Measurements from ENCODE around the gene TSPAN17.
"Not testable (repeated sequence)": the region's sequence is repeated elsewhere in the genome, so short reads cannot be mapped to it uniquely, and the experiment has no call there.

The TSPAN17 gene

DNA sequence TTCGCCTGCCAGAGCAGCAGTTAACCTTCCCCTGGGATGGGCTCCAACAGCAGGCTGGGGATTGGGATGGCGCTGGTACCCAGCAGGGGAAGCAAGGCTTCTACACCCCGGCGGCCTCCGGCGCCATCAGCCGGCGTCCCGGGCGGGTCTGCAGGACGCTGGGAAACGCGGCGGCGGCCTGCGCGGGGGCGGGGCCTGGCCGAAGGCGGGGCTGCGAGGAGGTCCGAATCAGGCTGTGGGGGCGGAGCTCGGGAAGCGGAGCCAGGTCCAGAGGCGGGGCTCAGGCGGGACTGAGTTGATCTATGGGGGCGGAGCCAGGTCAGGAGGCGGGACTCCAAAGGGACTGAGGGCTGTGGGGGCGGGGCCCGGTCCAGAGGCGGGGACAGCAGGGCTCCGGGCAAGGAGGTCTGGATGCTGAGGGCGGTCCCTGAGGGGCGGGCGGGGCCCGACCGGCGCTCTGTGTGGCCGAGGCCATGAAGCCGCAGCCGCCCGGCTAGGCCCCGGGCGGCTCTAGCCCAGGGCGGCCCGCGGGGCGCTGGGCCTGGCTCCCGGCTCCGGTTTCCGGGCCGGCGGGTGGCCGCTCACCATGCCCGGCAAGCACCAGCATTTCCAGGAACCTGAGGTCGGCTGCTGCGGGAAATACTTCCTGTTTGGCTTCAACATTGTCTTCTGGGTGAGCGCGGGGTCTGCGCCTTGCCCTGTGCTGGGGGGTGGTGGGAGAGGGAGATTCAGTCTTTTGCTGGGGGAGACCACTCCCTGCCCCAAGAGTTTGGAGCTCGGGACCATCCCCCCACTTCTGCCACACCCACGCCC lies at the start of gene TSPAN17:
TSS of gene TSPAN17 (plus strand) at position 455 of the 813 bp plus-strand sequence. CDS start at position 587, 132 bp downstream.
- peak; percentile 100 for DNase-seq (ENCODE audit: low spot score)

GRCh38 chr5:176599749-176600430 lies 47.4 kb upstream of the TSPAN17 start:
- not testable (repeated sequence) for DNase-seq (ENCODE audit: low spot score)

- no peak for DNase-seq (ENCODE audit: low spot score)
These were observed 45.3 kb upstream of the TSPAN17 start for GRCh38 chr5:176601901-176602482.

DNA sequence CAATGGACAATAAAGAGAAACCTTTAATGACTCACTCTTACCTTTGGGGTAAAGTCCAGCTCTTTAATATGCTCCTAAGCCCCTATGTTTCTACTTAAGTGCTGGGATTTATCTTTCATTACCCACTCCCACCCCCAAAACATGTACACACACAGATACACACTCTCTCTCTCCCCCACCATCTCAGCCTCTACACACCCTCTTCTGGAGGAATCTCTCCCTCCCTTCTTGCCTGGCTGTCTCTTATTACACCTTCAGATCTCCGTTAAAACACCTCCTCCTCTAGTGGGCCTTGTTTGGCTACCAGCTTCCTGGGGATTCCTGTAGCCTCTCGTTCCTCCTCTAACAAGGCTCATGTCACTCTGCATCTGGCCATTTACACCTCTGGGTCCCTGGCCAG lies 44.2 kb upstream of the TSPAN17 start:
- DNase-seq (ENCODE audit: low spot score): no peak

- DNase-seq (ENCODE audit: low spot score): no peak
These were observed 41.3 kb upstream of the TSPAN17 start for GRCh38 chr5:176606032-176606431.

- no peak for DNase-seq (ENCODE audit: low spot score)
These were observed 40.4 kb upstream of the TSPAN17 start for GRCh38 chr5:176606875-176607274.

DNA sequence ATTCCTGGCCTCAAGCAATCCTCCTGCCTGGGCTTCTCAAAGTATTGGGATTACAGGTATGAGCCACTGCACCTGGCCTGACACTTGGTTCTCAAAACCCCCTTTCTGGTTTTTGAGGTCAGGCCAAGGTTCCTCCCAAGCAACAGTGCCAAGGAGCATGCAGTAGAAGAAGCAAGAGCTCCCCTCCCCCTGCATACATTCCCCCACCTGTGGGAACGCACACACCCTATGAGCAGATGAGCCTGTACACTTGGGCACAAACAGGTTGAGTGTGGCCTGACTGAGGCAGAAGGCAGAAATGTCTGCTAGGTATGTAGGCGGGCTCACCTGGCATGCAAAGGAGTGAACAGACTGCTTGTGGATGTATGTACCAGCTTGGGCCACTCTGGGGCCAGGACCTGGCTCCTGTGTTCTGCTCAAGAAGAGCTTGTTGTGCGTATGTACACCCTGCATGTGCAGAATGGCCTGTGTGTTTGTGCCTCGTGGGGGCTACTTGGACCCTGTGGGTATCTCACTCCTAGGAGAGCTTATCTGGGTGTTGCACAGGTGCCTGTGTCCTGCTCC lies 39.1 kb upstream of the TSPAN17 start:
- no peak for DNase-seq (ENCODE audit: low spot score)

GRCh38 chr5:176608937-176609723 lies 38.2 kb upstream of the TSPAN17 start:
- no peak for DNase-seq (ENCODE audit: low spot score)

DNA sequence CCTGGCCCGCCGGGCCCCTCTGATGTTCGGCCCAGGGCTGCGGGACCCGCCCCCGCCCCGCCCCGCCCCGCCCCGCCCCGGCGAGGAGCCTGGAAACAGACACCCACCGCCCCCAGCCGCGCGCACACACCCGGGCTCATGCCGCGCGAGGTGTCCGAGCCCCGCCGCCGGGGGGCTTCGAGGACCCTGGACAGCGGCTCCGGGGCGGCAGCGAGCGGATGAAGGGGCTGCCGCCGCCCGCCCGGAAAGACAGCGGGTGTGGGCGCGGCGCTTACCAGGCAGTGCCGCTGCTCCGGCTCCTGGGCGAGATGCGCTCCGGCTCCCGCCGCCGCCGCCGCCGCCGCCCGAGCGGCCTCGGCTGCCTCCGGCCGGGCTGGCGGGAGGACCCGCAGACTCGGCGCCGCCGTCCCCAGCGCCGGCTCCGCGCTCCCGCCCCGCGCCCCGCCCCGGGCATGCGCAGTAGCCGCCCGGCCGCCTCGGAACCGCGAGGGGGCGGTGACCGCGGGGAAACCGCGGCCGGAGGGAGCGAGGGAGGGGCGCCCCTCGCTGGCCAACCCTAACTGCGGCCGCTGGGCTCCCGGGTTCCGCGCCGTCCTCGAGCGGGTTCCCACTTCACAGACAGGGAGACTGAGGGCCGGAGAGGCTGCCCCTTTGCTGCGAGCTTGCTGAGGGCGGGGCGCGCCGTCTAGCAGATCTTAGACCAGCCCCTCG lies 37.4 kb upstream of the TSPAN17 start, which contains the start of gene GPRIN1:
TSS of gene GPRIN1 (minus strand) at position 433 of the 711 bp plus-strand sequence. CDS start 10,322 bp downstream, outside the sequence.
- DNase-seq (ENCODE audit: low spot score): peak; percentile 88

GRCh38 chr5:176610435-176610773 lies 36.9 kb upstream of the TSPAN17 start:
- no peak for DNase-seq (ENCODE audit: low spot score)

DNA sequence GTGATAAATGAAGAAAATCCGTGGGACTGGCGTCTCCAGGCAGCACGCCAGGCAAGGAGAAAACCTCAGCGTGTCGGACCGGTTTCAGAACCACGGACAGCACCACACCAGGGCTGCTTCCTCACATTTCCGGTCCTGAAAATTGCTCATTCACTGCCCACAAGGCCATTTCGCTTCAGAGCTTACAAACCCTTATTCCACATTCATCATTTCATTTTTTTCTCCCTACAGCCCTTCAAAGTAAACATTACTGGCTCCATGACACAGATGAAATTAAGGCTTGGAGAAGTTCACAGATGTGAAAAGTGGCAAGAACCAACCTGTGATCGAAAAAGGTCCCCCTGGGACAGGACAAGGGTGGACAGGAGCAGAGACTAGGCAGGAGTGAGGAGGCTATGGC lies 35.8 kb upstream of the TSPAN17 start:
- peak; percentile 47 for DNase-seq (ENCODE audit: low spot score)

GRCh38 chr5:176612008-176612407 lies 35.3 kb upstream of the TSPAN17 start:
- no peak for DNase-seq (ENCODE audit: low spot score)

GRCh38 chr5:176612855-176613254 lies 34.4 kb upstream of the TSPAN17 start:
- DNase-seq (ENCODE audit: low spot score): no peak

- DNase-seq (ENCODE audit: low spot score): no peak
These were observed 32.3 kb upstream of the TSPAN17 start for GRCh38 chr5:176614805-176615478.

DNA sequence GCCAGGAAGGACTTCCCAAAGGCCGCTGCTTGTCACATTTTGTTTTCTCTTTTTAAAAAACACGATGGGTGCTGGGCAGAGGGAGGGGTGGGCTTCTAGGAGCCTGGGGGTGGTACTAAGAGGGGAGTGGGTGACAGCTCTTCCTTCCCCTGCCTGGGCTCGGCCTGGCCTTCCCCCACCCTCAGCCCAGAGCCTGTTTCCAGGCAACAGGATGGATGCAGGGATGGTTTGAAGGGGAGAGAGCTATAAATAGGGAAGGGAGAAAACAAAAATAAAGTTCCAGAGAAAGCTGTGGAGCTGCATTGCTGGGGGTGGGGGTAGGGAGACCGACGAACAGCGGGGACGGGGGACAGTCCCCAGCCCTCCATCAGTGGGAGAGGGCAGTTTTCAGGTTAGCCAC lies 30.8 kb upstream of the TSPAN17 start:
- DNase-seq (ENCODE audit: low spot score): no peak

DNA sequence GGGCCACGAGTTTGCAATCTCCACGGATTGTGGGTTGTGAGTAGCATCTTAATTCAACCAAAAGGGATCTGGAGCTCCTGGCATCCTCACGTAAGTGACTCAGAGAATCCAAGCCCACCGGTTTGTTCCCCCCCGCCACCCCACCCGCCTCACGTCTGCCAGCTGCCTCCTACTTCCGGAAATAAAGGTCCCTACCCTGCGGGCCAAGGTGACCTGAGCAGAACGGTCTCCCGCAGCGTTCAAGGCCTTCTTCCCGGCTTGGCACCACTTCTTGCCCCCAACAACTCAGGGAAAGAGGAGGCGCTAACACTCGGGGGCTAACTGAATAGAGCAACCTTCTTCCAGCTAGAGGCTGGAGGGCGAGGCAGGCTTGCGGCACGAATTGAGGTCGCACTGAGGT lies 28.5 kb upstream of the TSPAN17 start:
- DNase-seq (ENCODE audit: low spot score): no peak

DNA sequence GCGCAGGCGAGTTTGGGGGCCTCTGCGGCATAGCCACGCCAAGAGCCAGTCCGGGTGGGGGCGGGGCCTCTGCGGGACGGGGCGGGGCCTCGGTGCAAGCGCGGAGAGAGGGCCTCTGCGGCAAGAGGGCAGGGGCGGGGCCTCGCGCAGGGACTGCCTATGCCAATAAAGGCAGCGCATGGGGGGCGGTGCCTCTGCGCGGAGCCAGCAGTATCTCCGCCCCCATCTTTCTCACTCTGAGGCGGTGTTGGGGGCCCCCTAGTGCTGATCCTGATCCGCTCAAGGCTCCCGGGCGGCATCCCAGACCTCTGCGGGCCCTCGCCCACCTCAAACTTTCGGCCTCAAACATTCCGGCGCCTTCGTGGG lies 28.1 kb upstream of the TSPAN17 start:
- peak; percentile 91 for DNase-seq (ENCODE audit: low spot score)

- DNase-seq (ENCODE audit: low spot score): no peak
These were observed 27.5 kb upstream of the TSPAN17 start for GRCh38 chr5:176619569-176620332.

DNA sequence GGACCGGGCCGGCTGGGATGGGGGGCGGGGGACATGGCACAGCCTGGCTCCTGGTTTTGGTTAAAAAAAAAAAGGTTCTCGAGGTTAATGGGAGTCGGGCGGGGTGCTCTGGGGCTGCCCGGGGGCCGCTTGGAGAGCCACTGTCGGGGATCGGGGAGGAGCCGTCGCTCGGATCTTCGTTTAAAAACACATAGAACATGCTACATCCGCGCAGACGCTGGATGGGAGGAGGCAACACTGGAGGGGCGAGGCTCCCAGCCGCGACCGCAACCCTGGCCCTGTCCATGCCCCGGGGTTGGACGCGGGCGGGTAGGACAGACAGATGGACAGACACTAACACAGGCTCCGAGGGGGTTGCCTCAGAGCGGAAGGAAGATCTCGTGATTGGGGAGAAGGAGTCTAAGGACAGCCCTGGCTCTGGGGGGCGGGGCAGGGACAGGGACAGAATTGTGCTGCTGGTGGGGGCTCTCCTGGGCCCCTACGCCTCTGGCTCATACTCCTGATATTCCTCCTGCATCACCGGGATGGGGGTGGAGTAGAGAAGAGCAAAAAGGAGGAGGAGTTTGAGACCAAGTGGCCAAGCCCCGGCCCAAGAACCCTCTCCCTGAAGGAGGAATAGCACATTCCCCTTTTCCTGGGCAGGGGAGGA lies 26.8 kb upstream of the TSPAN17 start:
- no peak for DNase-seq (ENCODE audit: low spot score)
